Activated CD4-positive, alpha-beta T cell treated with anti-CD3 and anti-CD28 coated beads, Interleukin-2, amount 10 ng/mL, durations not matched to agents 7 days and 5 days (primary cell): Measurements from ENCODE around the gene RFK. TPM values are rescaled to one million over a fixed set of nuclear protein-coding genes. Genes with fewer than 3 reads are reported as not detected.

ENCODE experiments used
- CTCF ChIA-PET: fragments of 350-600 bp; sonication (Branson Sonifier 250); formaldehyde crosslinking; loops from one replicate; lab custom pipeline; 2021; ENCODE audit warnings: antibody characterized with exemption; lab: Charles Lee
- POLR2A ChIA-PET: fragments of 350-600 bp; sonication (Branson Sonifier 250); formaldehyde crosslinking; loops from one replicate; lab custom pipeline; 2021; ENCODE audit warnings: antibody characterized with exemption; lab: Charles Lee
- DNase-seq: peaks from one replicate; pipeline ENCODE4 v3.0.0-alpha.2; 2020
- H3K27ac Mint-ChIP-seq: one replicate; pipeline ENCODE4 v1.8.0; 2021; ENCODE audit warnings: mild to moderate bottlenecking, moderate library complexity, mixed read lengths
- H3K27me3 Mint-ChIP-seq: one replicate; pipeline ENCODE4 v1.8.0; 2021; ENCODE audit warnings: mixed read lengths
- H3K36me3 Mint-ChIP-seq: one replicate; pipeline ENCODE4 v1.8.0; 2021; ENCODE audit warnings: low read depth, mixed read lengths
- H3K4me1 Mint-ChIP-seq: one replicate; pipeline ENCODE4 v1.8.0; 2021; ENCODE audit warnings: mixed read lengths
- H3K4me3 Mint-ChIP-seq: one replicate; pipeline ENCODE4 v1.8.0; 2021; ENCODE audit warnings: mild to moderate bottlenecking, moderate library complexity, mixed read lengths
- H3K9me3 Mint-ChIP-seq: one replicate; pipeline ENCODE4 v1.8.0; 2021; ENCODE audit warnings: mixed read lengths
- total RNA-seq, 2 experiments: library from RNA; stranded (reverse); gene quantifications; one replicate each; pipeline ENCODE4 v1.2.3, GENCODE V29; 2021

Gene RFK
- total RNA-seq, 2 experiments from 2014 or later = 14.5 to 16.4 TPM

DNA sequence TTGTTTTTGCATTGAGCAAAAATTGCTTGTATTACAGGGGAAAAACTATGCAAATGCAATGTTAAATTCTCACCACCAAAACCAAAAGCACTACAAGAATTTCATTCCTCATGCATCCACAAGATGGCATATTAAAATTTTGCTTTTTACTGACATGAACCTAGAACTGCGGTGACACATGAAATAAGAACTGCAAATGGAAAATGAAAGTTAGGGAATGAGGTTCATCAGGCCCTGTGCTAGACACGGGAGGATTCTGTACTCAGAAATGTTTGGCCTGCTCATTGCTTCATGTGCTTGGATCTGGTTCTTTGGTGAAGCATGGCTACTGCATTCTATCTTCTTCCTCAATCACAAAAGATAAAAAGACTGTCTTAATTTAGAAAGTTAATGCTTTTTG, 9.1 kb upstream of the RFK start:
- Mint-ChIP-seq H3K9me3 (no peaks in the 10 kb centered on the region), H3K36me3 (no peaks in the 10 kb centered on the region), H3K27ac (peak overlapping the region; percentile 81), H3K27me3 (no peaks in the 10 kb centered on the region), H3K4me3 (peak overlapping the region; percentile 51), H3K4me1 (peaks cover 34% of the 10 kb centered on the region)
- CTCF ChIA-PET = interaction anchor here (0.7 to 1.0 kb wide), 2 partner anchors 9 to 36 kb away, joined by 3 to 5 read pairs; no protein-coding TSS in a partner anchor
- POLR2A ChIA-PET = no interaction called here
- DNase-seq = peak; percentile 45

DNA sequence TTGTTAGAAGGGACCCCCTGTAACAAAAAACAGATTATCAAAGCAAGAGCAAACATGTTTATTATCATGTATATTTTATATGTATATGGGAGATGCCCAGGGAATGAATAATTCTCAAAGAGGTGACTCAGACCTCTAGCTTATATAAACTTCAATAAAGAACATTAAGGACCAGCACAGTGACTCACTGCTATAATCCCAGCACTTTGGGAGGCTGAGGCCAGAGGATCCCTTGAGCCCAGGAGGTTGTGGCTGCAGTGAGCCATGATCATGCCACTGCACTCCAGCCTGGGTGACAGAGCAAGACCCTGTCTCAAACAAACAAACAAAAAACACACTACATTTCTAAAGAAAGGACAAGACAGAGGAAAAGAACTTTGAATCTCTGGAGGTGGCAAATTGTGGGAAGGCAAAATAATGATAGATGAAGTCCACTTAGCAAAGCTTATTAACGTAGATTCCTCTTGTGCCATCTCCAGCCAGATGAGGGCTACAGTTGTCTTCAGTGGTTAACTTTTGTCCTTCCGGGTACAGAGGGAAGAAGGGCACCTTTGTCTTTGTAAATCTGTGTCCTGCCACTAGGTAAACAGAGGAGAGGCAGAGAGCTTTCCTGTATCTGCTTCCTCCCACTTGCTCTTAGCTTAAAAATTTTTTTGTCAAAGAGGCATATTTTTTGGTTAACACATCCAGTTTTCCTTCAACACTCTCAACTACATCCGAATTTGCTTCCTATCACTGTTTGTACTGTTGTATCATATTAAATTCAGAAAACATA, 7.5 kb upstream of the RFK start:
- no peaks in the 10 kb centered on the region for H3K9me3 Mint-ChIP-seq
- no peak for DNase-seq
- CTCF ChIA-PET = interaction anchor here (1.1 to 1.7 kb wide), 3 partner anchors 9 to 50 kb away, joined by 3 to 4 read pairs (median 3); no protein-coding TSS in a partner anchor
- peaks cover 34% of the 10 kb centered on the region for H3K4me1 Mint-ChIP-seq
- H3K4me3 Mint-ChIP-seq = no peak overlapping the region
- POLR2A ChIA-PET = no interaction called here
- no peaks in the 10 kb centered on the region for H3K36me3 Mint-ChIP-seq
- no peak overlapping the region for H3K27ac Mint-ChIP-seq
- no peaks in the 10 kb centered on the region for H3K27me3 Mint-ChIP-seq

- CTCF ChIA-PET = interaction anchor here (1.7 kb wide), 1 partner anchor 9 kb away, joined by 3 read pairs; no protein-coding TSS in a partner anchor
- Mint-ChIP-seq H3K36me3 (no peaks in the 10 kb centered on the region), H3K4me1 (peaks cover 34% of the 10 kb centered on the region), H3K9me3 (no peaks in the 10 kb centered on the region), H3K4me3 (no peak overlapping the region), H3K27me3 (no peaks in the 10 kb centered on the region), H3K27ac (no peak overlapping the region)
- POLR2A ChIA-PET = no interaction called here
- DNase-seq = no peak
Measured at GRCh38 chr9:76401176-76401575, 7.0 kb upstream of the RFK start.

GRCh38 chr9:76400534-76401096, 6.4 kb upstream of the RFK start:
- Mint-ChIP-seq H3K36me3 (no peaks in the 10 kb centered on the region), H3K27ac (no peak overlapping the region), H3K27me3 (no peaks in the 10 kb centered on the region), H3K4me1 (peaks cover 36% of the 10 kb centered on the region), H3K4me3 (no peak overlapping the region), H3K9me3 (no peaks in the 10 kb centered on the region)
- no peak for DNase-seq
- ChIA-PET CTCF (interaction anchor here (0.6 kb wide), 1 partner anchor 18 kb away, joined by 3 read pairs; no protein-coding TSS in a partner anchor), POLR2A (no interaction called here)

- Mint-ChIP-seq H3K27me3 (no peaks in the 10 kb centered on the region), H3K4me1 (peaks cover 41% of the 10 kb centered on the region), H3K9me3 (no peaks in the 10 kb centered on the region), H3K4me3 (no peak overlapping the region), H3K27ac (no peak overlapping the region), H3K36me3 (no peaks in the 10 kb centered on the region)
- no peak for DNase-seq
- ChIA-PET POLR2A (no interaction called here), CTCF (no interaction called here)
Measured at GRCh38 chr9:76399856-76400255, 5.6 kb upstream of the RFK start.

DNA sequence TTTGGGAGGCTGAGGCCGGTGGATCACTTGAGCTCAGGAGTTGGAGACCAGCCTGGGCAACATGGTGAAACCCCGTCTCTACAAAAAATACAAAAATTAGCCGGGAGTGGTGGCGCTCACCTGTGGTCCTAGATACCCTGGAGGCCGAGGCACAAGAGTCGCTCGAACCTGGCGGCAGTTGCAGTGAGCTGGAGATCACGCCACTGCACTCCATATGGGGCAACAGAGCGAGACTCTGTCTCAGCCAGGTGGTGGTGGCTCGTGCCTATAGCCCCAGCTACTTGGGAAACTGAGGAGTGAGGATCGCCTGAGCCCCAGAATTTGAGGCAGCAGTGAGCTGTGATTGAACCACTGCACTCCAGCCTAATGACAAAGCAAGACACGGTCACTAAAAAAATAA, 2.4 kb upstream of the RFK start:
- Mint-ChIP-seq H3K36me3 (peaks cover 13% of the 10 kb centered on the region), H3K27me3 (no peaks in the 10 kb centered on the region), H3K4me3 (no peak overlapping the region), H3K9me3 (peaks cover 2% of the 10 kb centered on the region), H3K27ac (no peak overlapping the region), H3K4me1 (peaks cover 40% of the 10 kb centered on the region)
- DNase-seq = no peak
- ChIA-PET POLR2A (no interaction called here), CTCF (no interaction called here)

DNA sequence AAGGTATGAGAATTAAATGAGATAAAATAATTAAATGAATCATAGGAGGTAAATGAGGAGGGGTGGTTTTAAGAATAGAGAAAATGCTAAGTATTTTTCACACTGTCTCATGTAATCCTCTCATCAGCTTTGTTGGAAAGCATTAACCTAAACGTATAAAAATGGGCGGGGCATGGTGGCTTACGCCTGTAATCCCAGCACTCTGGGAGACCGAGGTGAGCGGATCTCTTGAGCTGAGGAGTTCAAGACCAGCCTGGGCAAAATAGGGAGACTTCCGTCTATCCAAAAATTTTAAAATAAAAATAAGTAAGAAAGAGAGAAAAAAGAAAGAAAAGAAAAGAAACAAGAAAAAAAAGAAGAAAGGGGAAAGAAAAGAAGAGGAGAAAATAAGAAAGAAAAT, 1.9 kb upstream of the RFK start:
- Mint-ChIP-seq H3K9me3 (peaks cover 2% of the 10 kb centered on the region), H3K27ac (no peak overlapping the region), H3K4me1 (peaks cover 38% of the 10 kb centered on the region), H3K4me3 (no peak overlapping the region), H3K27me3 (no peaks in the 10 kb centered on the region), H3K36me3 (peaks cover 16% of the 10 kb centered on the region)
- POLR2A ChIA-PET = no interaction called here
- CTCF ChIA-PET = no interaction called here
- no peak for DNase-seq

- ChIA-PET CTCF (interaction anchor here (1.1 to 1.7 kb wide), 5 partner anchors 8 to 255 kb away, joined by 3 to 5 read pairs (median 4); partner anchors contain the start of gene GCNT1), POLR2A (interaction anchor here (1.1 kb wide), 1 partner anchor 265 kb away, joined by 3 read pairs; no protein-coding TSS in a partner anchor)
- no peaks in the 10 kb centered on the region for H3K27me3 Mint-ChIP-seq
- H3K27ac Mint-ChIP-seq = peak overlapping the region; percentile 78
- peaks cover 2% of the 10 kb centered on the region for H3K9me3 Mint-ChIP-seq
- H3K4me1 Mint-ChIP-seq = peaks cover 39% of the 10 kb centered on the region
- H3K36me3 Mint-ChIP-seq = peaks cover 22% of the 10 kb centered on the region
- H3K4me3 Mint-ChIP-seq = peak overlapping the region; percentile 65
- DNase-seq = no peak
Measured at GRCh38 chr9:76395381-76395780, 1.2 kb upstream of the RFK start.

GRCh38 chr9:76394960-76395252, 680 bp upstream of the RFK start:
- Mint-ChIP-seq H3K27ac (peak overlapping the region; percentile 98), H3K9me3 (peaks cover 2% of the 10 kb centered on the region), H3K27me3 (no peaks in the 10 kb centered on the region), H3K36me3 (peaks cover 22% of the 10 kb centered on the region), H3K4me3 (peak overlapping the region; percentile 88), H3K4me1 (peaks cover 36% of the 10 kb centered on the region)
- POLR2A ChIA-PET = interaction anchor here (1.0 to 1.1 kb wide), 2 partner anchors 9 to 266 kb away, joined by 3 read pairs; no protein-coding TSS in a partner anchor
- CTCF ChIA-PET = interaction anchor here (0.6 to 1.7 kb wide), 11 partner anchors 8 to 505 kb away, joined by 3 to 6 read pairs (median 4); partner anchors contain the start of genes GCNT1 and PCSK5
- DNase-seq = peak; percentile 69

DNA sequence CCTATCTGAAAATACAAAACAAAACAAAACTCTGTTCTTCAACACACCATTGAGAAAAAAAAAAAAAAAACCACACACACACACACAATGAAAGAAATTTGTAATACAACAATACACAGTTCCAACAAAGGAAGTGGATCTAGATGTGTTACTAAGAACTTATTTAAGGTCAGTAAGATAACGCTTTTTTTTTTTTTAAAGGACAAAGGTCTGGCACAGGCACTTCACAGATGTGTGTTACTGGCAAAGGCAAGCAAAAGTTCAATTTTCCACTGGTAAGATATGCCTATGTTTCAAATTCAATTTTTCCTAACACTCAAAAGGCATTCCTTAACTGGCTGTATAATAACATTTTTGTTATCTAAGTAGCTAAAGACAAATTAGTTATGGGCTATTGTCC, 3.6 kb downstream of the RFK start:
- peaks cover 2% of the 10 kb centered on the region for H3K9me3 Mint-ChIP-seq
- no peak overlapping the region for H3K4me3 Mint-ChIP-seq
- no peak for DNase-seq
- H3K27ac Mint-ChIP-seq = no peak overlapping the region
- H3K36me3 Mint-ChIP-seq = peaks cover 31% of the 10 kb centered on the region
- CTCF ChIA-PET = no interaction called here
- POLR2A ChIA-PET = no interaction called here
- H3K27me3 Mint-ChIP-seq = no peaks in the 10 kb centered on the region
- H3K4me1 Mint-ChIP-seq = peaks cover 34% of the 10 kb centered on the region

DNA sequence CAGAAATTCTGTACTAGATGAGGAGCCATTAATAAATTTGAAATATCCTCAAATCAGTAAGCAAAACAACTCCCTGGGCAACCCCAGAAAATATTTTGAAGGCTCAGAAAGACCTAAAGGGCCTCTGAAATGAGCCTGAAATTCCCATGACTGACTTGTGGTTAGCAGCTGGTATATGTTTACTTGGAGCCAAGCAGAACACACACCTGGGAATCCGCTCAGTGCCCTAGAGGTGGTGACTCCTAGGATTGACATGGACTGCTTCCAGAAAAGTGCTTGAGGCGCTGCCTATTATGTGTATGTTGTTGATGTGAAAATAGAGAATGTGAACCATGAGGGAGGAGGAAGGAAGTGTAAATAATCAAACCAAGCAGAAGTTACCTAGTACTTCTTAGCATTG, 14.7 kb downstream of the RFK start:
- H3K27me3 Mint-ChIP-seq = no peaks in the 10 kb centered on the region
- CTCF ChIA-PET = no interaction called here
- DNase-seq = no peak
- POLR2A ChIA-PET = no interaction called here
- H3K27ac Mint-ChIP-seq = no peak overlapping the region
- peaks cover 4% of the 10 kb centered on the region for H3K36me3 Mint-ChIP-seq
- no peak overlapping the region for H3K4me3 Mint-ChIP-seq
- H3K9me3 Mint-ChIP-seq = no peaks in the 10 kb centered on the region
- no peaks in the 10 kb centered on the region for H3K4me1 Mint-ChIP-seq

GRCh38 chr9:76378367-76379073, 15.7 kb downstream of the RFK start:
- ChIA-PET POLR2A (no interaction called here), CTCF (interaction anchor here (0.8 to 1.4 kb wide), 2 partner anchors 9 to 16 kb away, joined by 3 read pairs; no protein-coding TSS in a partner anchor)
- H3K27ac Mint-ChIP-seq = no peak overlapping the region
- no peaks in the 10 kb centered on the region for H3K27me3 Mint-ChIP-seq
- no peaks in the 10 kb centered on the region for H3K9me3 Mint-ChIP-seq
- H3K36me3 Mint-ChIP-seq = peaks cover 2% of the 10 kb centered on the region
- DNase-seq = no peak
- no peaks in the 10 kb centered on the region for H3K4me1 Mint-ChIP-seq
- H3K4me3 Mint-ChIP-seq = no peak overlapping the region

DNA sequence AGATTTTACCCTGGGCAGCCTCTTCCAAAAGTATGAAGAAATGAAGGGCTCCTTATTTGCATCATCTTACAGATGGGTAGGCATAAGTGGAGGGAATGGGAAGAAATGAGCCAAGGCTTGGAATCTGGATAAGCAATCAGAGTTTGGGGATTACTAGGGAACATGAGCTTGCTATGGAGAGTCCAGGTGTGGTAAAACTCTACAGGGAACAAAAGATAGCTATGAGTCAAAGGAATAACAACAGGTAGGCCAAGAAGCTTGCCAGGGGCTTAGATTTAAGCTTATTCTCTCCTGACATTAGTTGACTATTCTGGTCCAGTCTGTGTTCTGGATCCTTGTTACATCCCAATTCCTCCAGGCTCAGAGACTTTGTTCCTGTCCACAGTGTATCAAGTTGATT, 16.4 kb downstream of the RFK start:
- no peak for DNase-seq
- Mint-ChIP-seq H3K36me3 (no peaks in the 10 kb centered on the region), H3K4me1 (no peaks in the 10 kb centered on the region), H3K27ac (no peak overlapping the region), H3K4me3 (no peak overlapping the region), H3K27me3 (no peaks in the 10 kb centered on the region), H3K9me3 (no peaks in the 10 kb centered on the region)
- ChIA-PET POLR2A (no interaction called here), CTCF (interaction anchor here (0.6 to 1.4 kb wide), 3 partner anchors 8 to 66 kb away, joined by 3 read pairs; no protein-coding TSS in a partner anchor)
